Skeletal muscle satellite cell (primary cell): ENCODE data around the gene FAM227B.
"Not testable (repeated sequence)": the region's sequence is repeated elsewhere in the genome, so short reads cannot be mapped to it uniquely, and the experiment has no call there.

Experiments
- H3K27me3 ChIP-seq: 2 replicates; pipeline ENCODE4 v1.7.0; 2013; ENCODE audit warnings: low read length; ENCODE audit not compliant: control insufficient read depth, insufficient read depth
- H3K36me3 ChIP-seq: 2 replicates; pipeline ENCODE4 v1.7.0; 2013; ENCODE audit warnings: mild to moderate bottlenecking, control low read depth, low read length; ENCODE audit not compliant: insufficient read depth
- H3K4me1 ChIP-seq: 2 replicates; pipeline ENCODE4 v1.7.0; 2013; ENCODE audit warnings: low read length; ENCODE audit not compliant: control insufficient read depth, insufficient read depth
- H3K4me2 ChIP-seq: 2 replicates; pipeline ENCODE4 v1.7.0; 2013; ENCODE audit warnings: mild to moderate bottlenecking, low read length
- H3K4me3 ChIP-seq: 2 replicates; pipeline ENCODE4 v1.7.0; 2013; ENCODE audit warnings: low read length
- H3K9ac ChIP-seq: 2 replicates; pipeline ENCODE4 v1.7.0; 2013; ENCODE audit warnings: mild to moderate bottlenecking, low read depth, low read length, moderate library complexity
- H3K9me3 ChIP-seq: replicated peaks from 2 replicates; pipeline ENCODE4 v1.7.0; 2013; ENCODE audit warnings: mild to moderate bottlenecking, control low read depth, low read length

The FAM227B gene

DNA sequence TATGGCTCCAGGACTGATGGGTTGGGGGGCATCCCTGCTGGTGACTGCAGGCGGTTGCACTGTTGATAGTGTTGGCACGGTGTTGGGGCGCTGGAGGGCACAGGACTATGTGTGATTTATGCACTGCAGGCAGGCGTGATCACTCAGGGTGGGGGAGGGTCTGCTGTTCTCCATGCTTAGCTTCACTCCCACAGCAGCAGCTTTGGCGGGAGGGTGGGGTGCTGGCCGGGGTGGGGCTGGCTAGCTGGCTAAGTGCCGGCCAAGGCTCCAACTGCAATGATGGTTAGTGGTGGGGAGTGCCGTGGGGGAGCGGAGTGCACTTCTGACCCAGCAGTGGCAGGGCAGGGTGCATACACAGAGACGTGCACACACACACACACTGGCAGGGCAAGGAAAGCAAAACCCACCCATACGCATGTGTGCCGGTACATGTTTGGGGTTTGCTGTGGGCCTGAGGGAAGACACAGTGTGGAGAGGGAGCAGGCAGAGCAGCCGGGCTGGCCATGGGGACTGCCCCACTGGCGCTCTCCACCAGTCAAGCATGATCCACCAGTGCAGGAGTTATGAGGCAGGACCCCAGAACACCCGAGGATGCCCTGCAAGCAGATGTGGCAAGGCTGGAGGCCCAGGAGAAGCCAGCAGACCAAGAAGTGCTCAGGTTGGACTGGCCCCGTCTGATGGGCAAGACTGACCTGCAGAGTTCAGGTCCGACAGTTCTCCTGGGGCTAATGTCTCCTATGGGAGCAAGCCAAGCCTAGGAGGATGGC is 214.1 kb downstream of the FAM227B start:
- H3K27me3 ChIP-seq, result peaks cover 4% of the 10 kb centered on the region

DNA sequence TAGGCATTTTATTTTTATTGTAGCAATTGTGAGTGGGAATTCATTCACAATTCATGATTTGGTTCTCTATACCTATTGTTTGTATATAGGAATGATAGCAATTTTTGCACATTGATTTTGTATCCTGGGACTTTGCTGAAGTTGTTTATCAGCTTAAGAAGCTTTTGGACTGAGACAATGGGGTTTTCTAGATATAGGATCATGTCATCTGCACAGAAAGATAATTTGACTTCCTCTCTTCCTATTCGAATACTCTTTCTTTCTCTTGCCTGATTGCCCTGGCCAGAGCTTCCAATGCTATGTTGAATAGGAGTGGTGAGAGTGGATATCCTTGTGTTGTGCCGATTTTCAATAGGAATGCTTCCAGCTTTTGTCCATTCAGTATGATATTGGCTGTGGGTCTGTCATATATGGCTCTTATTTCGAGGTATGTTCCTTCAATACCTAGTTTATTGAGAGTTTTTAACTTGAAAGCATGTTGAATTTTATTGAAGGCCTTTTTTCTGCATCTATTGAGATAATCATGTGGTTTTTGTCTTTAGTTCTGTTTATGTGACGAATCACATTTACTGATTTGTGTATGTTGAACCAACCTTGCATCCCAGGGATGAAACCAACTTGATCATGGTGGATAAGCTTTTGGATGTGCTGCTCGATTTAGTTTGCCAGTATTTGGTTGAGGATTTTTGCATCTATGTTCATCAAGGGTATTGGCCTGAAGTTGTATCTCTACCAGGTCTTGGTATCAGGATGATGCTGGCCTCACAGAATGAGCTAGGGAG is 217.9 kb downstream of the FAM227B start:
- not testable (repeated sequence) for H3K4me2 ChIP-seq, H3K9me3 ChIP-seq, H3K9ac ChIP-seq, H3K36me3 ChIP-seq, H3K27me3 ChIP-seq, H3K4me1 ChIP-seq, H3K4me3 ChIP-seq

More for the DNA sequence above, 214.1 kb downstream of the FAM227B start:
- Histone ChIP-seq H3K4me1 (no peaks in the 10 kb centered on the region), H3K36me3 (no peaks in the 10 kb centered on the region), H3K4me2 (no peak overlapping the region), H3K9ac (no peak overlapping the region), H3K4me3 (no peak overlapping the region), H3K9me3 (no peaks in the 10 kb centered on the region)

DNA sequence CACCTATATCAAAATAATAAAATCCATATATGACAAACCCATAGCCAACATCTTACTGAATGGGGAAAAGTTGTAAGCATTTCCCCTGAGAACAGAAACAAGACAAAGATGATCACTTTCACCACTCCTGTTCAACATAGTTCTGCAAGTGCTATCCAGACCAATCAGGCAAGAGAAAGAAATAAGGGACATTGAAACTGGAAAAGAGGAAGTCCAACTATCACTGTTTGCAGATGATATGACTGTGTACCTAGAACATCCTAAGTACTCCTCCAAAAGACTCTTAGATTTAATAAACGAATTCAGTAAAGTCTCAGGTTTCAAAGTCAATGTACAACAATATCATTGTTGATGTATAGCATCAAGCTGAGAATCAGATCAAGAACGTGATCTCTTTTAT is 233.1 kb downstream of the FAM227B start:
- peaks cover 6% of the 10 kb centered on the region for H3K4me1 ChIP-seq

DNA sequence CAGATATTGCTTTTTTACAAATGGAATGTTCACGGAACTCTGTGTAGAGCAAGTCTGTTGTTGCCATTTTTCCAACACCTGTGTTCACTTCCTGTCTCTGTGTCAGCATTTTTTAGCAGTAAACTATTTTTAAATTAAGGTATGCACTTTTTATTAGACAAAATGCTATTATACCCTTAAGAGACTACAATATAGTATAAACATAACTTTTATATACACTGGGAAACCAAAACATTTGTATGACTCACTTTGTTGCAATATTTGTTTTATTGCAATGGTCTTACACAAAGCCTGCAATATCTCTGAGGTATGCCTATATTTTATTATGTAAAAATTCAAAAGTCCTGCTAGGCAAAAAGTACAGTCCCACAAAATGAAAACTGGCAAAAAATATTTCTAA is 237.4 kb downstream of the FAM227B start:
- H3K4me1 ChIP-seq, result peaks cover 6% of the 10 kb centered on the region
- H3K27me3 ChIP-seq, result no peaks in the 10 kb centered on the region
- H3K9me3 ChIP-seq, result no peaks in the 10 kb centered on the region
- no peak overlapping the region for H3K9ac ChIP-seq
- H3K4me2 ChIP-seq, result no peak overlapping the region
- no peaks in the 10 kb centered on the region for H3K36me3 ChIP-seq
- no peak overlapping the region for H3K4me3 ChIP-seq

More for the DNA sequence above, 233.1 kb downstream of the FAM227B start:
- H3K4me3 ChIP-seq, result no peak overlapping the region
- H3K27me3 ChIP-seq, result no peaks in the 10 kb centered on the region
- H3K4me2 ChIP-seq, result no peak overlapping the region
- no peak overlapping the region for H3K9ac ChIP-seq
- H3K9me3 ChIP-seq, result no peaks in the 10 kb centered on the region
- no peaks in the 10 kb centered on the region for H3K36me3 ChIP-seq

DNA sequence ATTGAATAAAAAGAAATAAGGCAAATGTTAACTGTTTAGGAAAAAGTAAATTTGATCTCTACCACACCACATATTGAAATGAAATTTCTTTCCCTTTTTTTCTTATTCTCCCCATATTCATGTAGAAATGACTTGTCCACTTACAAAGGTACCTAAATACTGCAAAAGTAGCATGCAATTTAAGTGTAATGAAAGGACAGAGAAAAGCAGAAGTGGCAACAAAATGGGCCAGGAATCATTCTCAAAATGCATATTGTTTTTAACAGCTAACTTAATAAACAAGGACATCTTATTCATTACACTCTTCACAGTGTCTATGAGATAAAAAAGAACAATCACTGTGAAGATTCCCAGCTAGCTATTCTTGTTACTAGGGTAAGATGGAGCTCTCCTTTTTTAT is 238.2 kb downstream of the FAM227B start:
- H3K4me2 ChIP-seq, result no peak overlapping the region
- H3K9me3 ChIP-seq, result no peaks in the 10 kb centered on the region
- no peaks in the 10 kb centered on the region for H3K27me3 ChIP-seq
- H3K9ac ChIP-seq, result no peak overlapping the region
- H3K36me3 ChIP-seq, result no peaks in the 10 kb centered on the region
- peaks cover 6% of the 10 kb centered on the region for H3K4me1 ChIP-seq
- no peak overlapping the region for H3K4me3 ChIP-seq

DNA sequence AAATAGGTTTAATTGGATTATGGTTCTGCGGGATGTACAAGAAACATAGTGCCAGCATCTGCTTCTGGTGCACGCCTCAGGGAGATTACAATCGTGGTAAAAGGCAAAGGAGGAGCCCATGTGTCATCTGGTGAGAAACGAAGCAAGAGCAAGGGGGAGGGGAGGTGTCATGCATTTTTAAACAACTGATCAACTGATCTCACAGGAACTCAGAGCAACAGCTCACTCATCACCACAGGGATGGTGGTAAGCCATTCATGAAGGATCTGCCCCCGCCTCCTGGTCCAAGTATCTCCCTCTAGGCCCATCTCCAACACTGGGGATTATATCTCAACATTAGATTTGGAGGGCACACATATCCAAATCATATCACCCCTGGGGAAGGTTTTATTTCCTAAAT is 239.7 kb downstream of the FAM227B start:
- H3K4me3 ChIP-seq, result no peak overlapping the region
- H3K4me2 ChIP-seq, result no peak overlapping the region
- H3K36me3 ChIP-seq, result no peaks in the 10 kb centered on the region
- no peaks in the 10 kb centered on the region for H3K9me3 ChIP-seq
- no peak overlapping the region for H3K9ac ChIP-seq
- peaks cover 6% of the 10 kb centered on the region for H3K4me1 ChIP-seq
- H3K27me3 ChIP-seq, result no peaks in the 10 kb centered on the region

DNA sequence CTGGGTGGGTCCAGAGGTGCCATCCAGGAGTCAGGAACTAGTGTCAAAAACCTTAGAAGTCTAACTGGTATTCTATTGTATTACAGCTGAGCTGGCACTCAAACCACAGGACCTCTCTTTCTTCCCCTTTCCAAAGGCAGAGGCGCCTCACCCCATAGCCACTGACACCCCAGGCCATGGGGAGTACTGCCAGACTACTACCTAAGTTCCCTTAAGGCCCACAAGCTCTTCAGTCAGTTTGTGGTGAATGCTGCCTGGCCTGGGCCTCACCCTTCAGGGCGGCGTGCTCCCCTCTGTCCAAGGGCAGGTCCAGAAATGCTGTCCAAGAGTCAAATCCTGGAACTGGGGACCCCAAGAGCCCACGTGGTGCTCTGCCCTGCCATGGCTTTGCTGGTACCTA is 240.6 kb downstream of the FAM227B start:
- Histone ChIP-seq H3K9ac (no peak overlapping the region), H3K27me3 (no peaks in the 10 kb centered on the region), H3K9me3 (no peaks in the 10 kb centered on the region), H3K4me3 (no peak overlapping the region), H3K4me1 (peaks cover 6% of the 10 kb centered on the region), H3K4me2 (no peak overlapping the region), H3K36me3 (no peaks in the 10 kb centered on the region)

DNA sequence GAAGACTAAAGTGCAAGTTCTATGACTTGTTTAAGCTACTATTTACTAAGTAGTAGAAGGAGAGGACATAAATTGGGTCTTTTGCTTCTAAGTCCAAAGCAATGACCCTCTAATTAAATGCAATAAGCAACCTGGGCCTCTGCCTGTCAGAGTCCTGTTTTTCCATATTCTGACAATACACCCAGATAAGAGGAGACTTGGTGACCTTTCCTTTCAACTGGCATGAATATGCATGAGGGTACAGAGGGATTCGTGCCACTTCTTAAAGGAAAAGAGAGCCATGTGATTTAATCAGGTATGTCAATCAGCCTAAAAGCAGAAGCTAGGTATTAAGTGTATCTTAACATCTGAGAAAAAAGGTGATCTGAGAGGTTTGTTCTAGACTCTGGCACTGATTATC is 248.3 kb downstream of the FAM227B start:
- Histone ChIP-seq H3K36me3 (no peaks in the 10 kb centered on the region), H3K27me3 (no peaks in the 10 kb centered on the region), H3K9ac (no peak overlapping the region), H3K4me1 (no peaks in the 10 kb centered on the region), H3K9me3 (no peaks in the 10 kb centered on the region), H3K4me3 (no peak overlapping the region), H3K4me2 (no peak overlapping the region)

DNA sequence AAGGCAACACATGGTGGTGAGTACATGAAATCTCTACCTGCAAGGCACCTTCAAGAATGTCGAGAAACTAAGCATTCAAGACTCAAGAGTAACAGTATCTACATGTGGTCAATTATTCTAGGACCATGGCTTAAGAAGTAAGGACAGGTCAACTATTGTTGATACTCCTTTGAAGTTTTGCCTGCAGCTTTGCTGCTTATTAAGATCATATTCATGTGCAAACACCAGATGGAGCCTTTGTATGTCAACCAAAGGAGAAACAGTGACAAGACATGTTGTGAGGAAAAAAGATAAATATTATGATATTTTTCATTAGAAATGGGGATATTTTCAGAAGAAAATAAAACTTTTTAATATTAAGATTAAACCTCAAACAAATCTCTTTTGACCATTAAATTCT is 249.8 kb downstream of the FAM227B start:
- Histone ChIP-seq H3K4me3 (no peak overlapping the region), H3K9me3 (no peaks in the 10 kb centered on the region), H3K9ac (no peak overlapping the region), H3K4me1 (no peaks in the 10 kb centered on the region), H3K36me3 (no peaks in the 10 kb centered on the region), H3K27me3 (no peaks in the 10 kb centered on the region), H3K4me2 (no peak overlapping the region)

DNA sequence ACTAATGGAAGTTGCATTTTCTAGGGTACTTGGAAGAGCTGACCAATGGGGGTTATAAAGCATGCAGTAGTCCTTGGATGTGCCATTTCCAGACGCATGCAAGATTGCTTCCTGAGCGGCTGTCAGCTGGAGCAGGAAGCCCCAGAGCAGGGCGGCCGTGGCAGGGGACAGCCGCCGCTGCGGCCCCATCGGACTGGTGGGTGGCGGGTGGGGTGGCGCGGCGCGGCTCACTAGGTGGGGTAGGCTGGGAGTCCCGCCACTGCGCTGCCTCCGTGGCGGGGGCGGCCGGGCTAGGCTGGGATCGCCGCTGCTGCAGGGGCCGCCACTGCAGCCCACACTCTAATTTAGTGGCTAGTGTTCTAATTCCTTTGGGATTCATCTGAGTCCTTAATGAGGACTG is 254.1 kb downstream of the FAM227B start:
- no peak overlapping the region for H3K9ac ChIP-seq
- no peaks in the 10 kb centered on the region for H3K27me3 ChIP-seq
- no peak overlapping the region for H3K4me3 ChIP-seq
- H3K36me3 ChIP-seq, result no peaks in the 10 kb centered on the region
- H3K4me2 ChIP-seq, result no peak overlapping the region
- no peaks in the 10 kb centered on the region for H3K4me1 ChIP-seq
- no peaks in the 10 kb centered on the region for H3K9me3 ChIP-seq

DNA sequence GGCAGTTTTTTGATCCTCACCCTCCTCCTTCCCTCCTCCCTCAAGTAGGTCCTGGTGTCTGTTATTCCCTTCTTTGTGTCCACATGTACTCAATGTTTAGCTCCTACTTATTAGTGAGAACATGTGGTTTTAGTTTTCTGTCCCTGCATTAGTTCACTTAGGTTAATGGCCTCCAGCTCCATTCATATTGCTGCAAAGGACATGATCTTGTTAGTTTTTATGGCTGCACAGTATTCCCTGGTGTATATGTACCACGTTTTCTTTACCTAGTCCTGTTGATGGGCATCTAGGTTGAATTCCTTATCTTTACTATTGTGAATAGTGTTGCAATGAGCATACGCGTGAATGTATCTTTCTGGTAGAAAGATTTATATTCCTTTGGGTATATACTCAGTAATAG is 259.2 kb downstream of the FAM227B start:
- Histone ChIP-seq H3K4me1 (no peaks in the 10 kb centered on the region), H3K4me2 (no peak overlapping the region), H3K36me3 (no peaks in the 10 kb centered on the region), H3K9ac (no peak overlapping the region), H3K27me3 (no peaks in the 10 kb centered on the region), H3K9me3 (no peaks in the 10 kb centered on the region), H3K4me3 (no peak overlapping the region)

DNA sequence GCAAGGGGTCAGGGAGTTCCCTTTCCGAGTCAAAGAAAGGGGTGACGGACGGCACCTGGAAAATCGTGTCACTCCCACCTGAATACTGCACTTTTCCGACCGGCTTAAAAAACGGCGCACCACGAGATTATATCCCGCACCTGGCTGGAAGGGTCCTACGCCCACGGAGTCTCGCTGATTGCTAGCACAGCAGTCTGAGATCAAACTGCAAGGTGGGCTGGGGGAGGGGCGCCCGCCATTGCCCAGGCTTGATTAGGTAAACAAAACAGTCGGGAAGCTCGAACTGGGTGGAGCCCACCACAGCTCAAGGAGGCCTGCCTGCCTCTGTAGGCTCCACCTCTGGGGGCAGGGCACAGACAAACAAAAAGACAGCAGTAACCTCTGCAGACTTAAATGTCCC is 266.2 kb downstream of the FAM227B start:
- not testable (repeated sequence) for H3K4me3 ChIP-seq, H3K27me3 ChIP-seq, H3K4me2 ChIP-seq, H3K9me3 ChIP-seq, H3K9ac ChIP-seq, H3K36me3 ChIP-seq, H3K4me1 ChIP-seq
